ENCODE data around the gene EHBP1.

Gene EHBP1

GRCh38 chr2:62812921-62813825 is 107.7 kb downstream of the EHBP1 start:
- in situ Hi-C loops (cut with MboI; ENCODE audit: low sequenced_read_pairs), result no loop called here

- in situ Hi-C loops (cut with MboI; ENCODE audit: low sequenced_read_pairs), result no loop called here
These were observed 108.6 kb downstream of the EHBP1 start for GRCh38 chr2:62814123-62814522.

GRCh38 chr2:62817348-62817747 is 111.8 kb downstream of the EHBP1 start:
- in situ Hi-C loops (cut with MboI; ENCODE audit: low sequenced_read_pairs), result no loop called here

- in situ Hi-C loops (cut with MboI; ENCODE audit: low sequenced_read_pairs), result no loop called here
These were observed 112.6 kb downstream of the EHBP1 start for GRCh38 chr2:62817995-62818713.

- in situ Hi-C loops (cut with MboI; ENCODE audit: low sequenced_read_pairs), result no loop called here
These were observed 117.0 kb downstream of the EHBP1 start for GRCh38 chr2:62822549-62822948.

- in situ Hi-C loops (cut with MboI; ENCODE audit: low sequenced_read_pairs), result no loop called here
These were observed 118.9 kb downstream of the EHBP1 start for GRCh38 chr2:62824388-62824787.

- in situ Hi-C loops (cut with MboI; ENCODE audit: low sequenced_read_pairs), result no loop called here
These were observed 120.6 kb downstream of the EHBP1 start for GRCh38 chr2:62826141-62826540.

GRCh38 chr2:62826953-62827675 is 121.6 kb downstream of the EHBP1 start:
- in situ Hi-C loops (cut with MboI; ENCODE audit: low sequenced_read_pairs), result no loop called here

GRCh38 chr2:62831729-62832128 is 126.2 kb downstream of the EHBP1 start:
- in situ Hi-C loops (cut with MboI; ENCODE audit: low sequenced_read_pairs), result no loop called here

- in situ Hi-C loops (cut with MboI; ENCODE audit: low sequenced_read_pairs), result no loop called here
These were observed 139.0 kb downstream of the EHBP1 start for GRCh38 chr2:62844311-62845090.

GRCh38 chr2:62845256-62845655 is 139.7 kb downstream of the EHBP1 start:
- in situ Hi-C loops (cut with MboI; ENCODE audit: low sequenced_read_pairs), result no loop called here

- in situ Hi-C loops (cut with MboI; ENCODE audit: low sequenced_read_pairs), result no loop called here
These were observed 146.7 kb downstream of the EHBP1 start for GRCh38 chr2:62852254-62852653.

GRCh38 chr2:62854600-62855514 is 149.3 kb downstream of the EHBP1 start:
- in situ Hi-C loops (cut with MboI; ENCODE audit: low sequenced_read_pairs), result no loop called here

- in situ Hi-C loops (cut with MboI; ENCODE audit: low sequenced_read_pairs), result no loop called here
These were observed 150.9 kb downstream of the EHBP1 start for GRCh38 chr2:62856228-62857040.

- in situ Hi-C loops (cut with MboI; ENCODE audit: low sequenced_read_pairs), result no loop called here
These were observed 151.8 kb downstream of the EHBP1 start for GRCh38 chr2:62857139-62857931.

GRCh38 chr2:62858231-62858832 is 152.8 kb downstream of the EHBP1 start:
- in situ Hi-C loops (cut with MboI; ENCODE audit: low sequenced_read_pairs), result no loop called here

- in situ Hi-C loops (cut with MboI; ENCODE audit: low sequenced_read_pairs), result no loop called here
These were observed 163.4 kb downstream of the EHBP1 start for GRCh38 chr2:62868947-62869346.

- in situ Hi-C loops (cut with MboI; ENCODE audit: low sequenced_read_pairs), result no loop called here
These were observed 165.5 kb downstream of the EHBP1 start for GRCh38 chr2:62870966-62871365.

Data from hTERT RPE-1 (cell line).